ENCODE measurements around the gene GGNBP2.

DNA sequence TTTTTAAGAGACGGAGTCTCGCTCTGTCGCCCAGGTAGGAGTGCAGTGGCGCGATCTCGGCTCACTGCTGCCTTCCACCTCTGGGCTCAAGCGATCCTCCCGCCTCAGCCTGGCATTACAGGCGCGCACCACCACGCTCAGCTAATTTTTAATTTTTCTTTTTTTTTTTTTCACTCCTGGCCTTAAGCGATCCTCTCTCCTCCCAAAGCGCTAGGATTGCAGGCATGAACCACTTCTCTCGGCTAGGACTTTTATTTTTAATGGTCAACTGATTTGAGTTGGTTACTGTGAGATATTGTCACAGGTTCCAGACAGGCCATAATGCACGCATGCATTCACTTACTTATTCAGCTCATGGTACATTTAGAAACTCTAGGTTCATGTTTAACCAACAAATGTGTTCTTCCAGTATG, 9.0 kb upstream of the GGNBP2 start:
- TF ChIP-seq, protein P1, sequence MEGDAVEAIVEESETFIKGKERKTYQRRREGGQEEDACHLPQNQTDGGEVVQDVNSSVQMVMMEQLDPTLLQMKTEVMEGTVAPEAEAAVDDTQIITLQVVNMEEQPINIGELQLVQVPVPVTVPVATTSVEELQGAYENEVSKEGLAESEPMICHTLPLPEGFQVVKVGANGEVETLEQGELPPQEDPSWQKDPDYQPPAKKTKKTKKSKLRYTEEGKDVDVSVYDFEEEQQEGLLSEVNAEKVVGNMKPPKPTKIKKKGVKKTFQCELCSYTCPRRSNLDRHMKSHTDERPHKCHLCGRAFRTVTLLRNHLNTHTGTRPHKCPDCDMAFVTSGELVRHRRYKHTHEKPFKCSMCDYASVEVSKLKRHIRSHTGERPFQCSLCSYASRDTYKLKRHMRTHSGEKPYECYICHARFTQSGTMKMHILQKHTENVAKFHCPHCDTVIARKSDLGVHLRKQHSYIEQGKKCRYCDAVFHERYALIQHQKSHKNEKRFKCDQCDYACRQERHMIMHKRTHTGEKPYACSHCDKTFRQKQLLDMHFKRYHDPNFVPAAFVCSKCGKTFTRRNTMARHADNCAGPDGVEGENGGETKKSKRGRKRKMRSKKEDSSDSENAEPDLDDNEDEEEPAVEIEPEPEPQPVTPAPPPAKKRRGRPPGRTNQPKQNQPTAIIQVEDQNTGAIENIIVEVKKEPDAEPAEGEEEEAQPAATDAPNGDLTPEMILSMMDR (IDR thresholded peaks at IDR 0.05 in 4 of 5, conservative IDR thresholded peaks at IDR 0.05 in 1 of 5): peak in 1 of 5 experiments; percentile 30
- TF ChIP-seq POLR2A (IDR thresholded peaks at IDR 0.05): no peak

Data from gastrocnemius medialis (tissue), 4 donors.